Measurements from ENCODE around the gene FRK.

FRK gene

GRCh38 chr6:115885636-115886366 is 174.9 kb downstream of the FRK start:
- no peak for DNase-seq (ENCODE audit: low read depth)

GRCh38 chr6:115882771-115883170 is 177.9 kb downstream of the FRK start:
- DNase-seq (ENCODE audit: low read depth), result no peak

GRCh38 chr6:115882174-115882573 is 178.5 kb downstream of the FRK start:
- no peak for DNase-seq (ENCODE audit: low read depth)
